Loucy (cell line): ENCODE results near the gene CNTNAP2.

ENCODE experiments used
- H2AFZ ChIP-seq: fragments of 200-600 bp; sonication (generic); 2 replicates; pipeline ENCODE4 v1.6.0; 2016; ENCODE audit warnings: antibody characterized with exemption, mild to moderate bottlenecking, low read length, moderate library complexity
- H3F3A ChIP-seq: fragments of 200-600 bp; 2 replicates; pipeline ENCODE4 v1.6.0; 2016; ENCODE audit warnings: antibody characterized with exemption, low read depth, mild to moderate bottlenecking
- H3K27me3 ChIP-seq: fragments of 200-600 bp; sonication (generic); 2 replicates; pipeline ENCODE4 v1.6.1; 2014; ENCODE audit warnings: low read length, mild to moderate bottlenecking; ENCODE audit not compliant: insufficient read depth, poor library complexity, severe bottlenecking
- H3K36me3 ChIP-seq: fragments of 200-600 bp; sonication (generic); 2 replicates; pipeline ENCODE4 v1.6.1; 2016; ENCODE audit warnings: low read length; ENCODE audit not compliant: insufficient read depth
- H3K4me1 ChIP-seq: fragments of 200-600 bp; sonication (generic); 2 replicates; pipeline ENCODE4 v1.5.1; 2014; ENCODE audit warnings: low read length, mild to moderate bottlenecking; ENCODE audit not compliant: insufficient read depth, poor library complexity, severe bottlenecking
- H3K4me2 ChIP-seq: fragments of 200-600 bp; sonication (generic); 2 replicates; pipeline ENCODE4 v1.6.0; 2014; ENCODE audit warnings: antibody characterized with exemption, low read length, low read depth, mild to moderate bottlenecking; ENCODE audit not compliant: poor library complexity, severe bottlenecking
- H3K4me3 ChIP-seq: fragments of 200-600 bp; sonication (generic); 2 replicates; pipeline ENCODE4 v1.5.1; 2014; ENCODE audit warnings: low read length, mild to moderate bottlenecking, mixed read lengths; ENCODE audit not compliant: poor library complexity, severe bottlenecking
- H3K79me2 ChIP-seq: fragments of 200-600 bp; sonication (generic); 2 replicates; pipeline ENCODE4 v1.6.1; 2014; ENCODE audit warnings: low read length; ENCODE audit not compliant: insufficient read depth
- H3K9ac ChIP-seq: fragments of 200-600 bp; sonication (generic); 2 replicates; pipeline ENCODE4 v1.6.0; 2014; ENCODE audit warnings: mild to moderate bottlenecking, low read depth, low read length, moderate library complexity; ENCODE audit not compliant: poor library complexity, severe bottlenecking
- H3K9me2 ChIP-seq: fragments of 200-600 bp; sonication (generic); replicated peaks from 2 replicates; pipeline ENCODE4 v1.6.1; 2016; ENCODE audit warnings: low read depth, low read length, mixed read lengths
- H3K9me3 ChIP-seq: fragments of 200-600 bp; sonication (generic); 2 replicates; pipeline ENCODE4 v1.6.1; 2014; ENCODE audit warnings: mild to moderate bottlenecking, antibody characterized with exemption, low read length, low read depth; ENCODE audit not compliant: insufficient read depth
- H4K20me1 ChIP-seq: fragments of 200-600 bp; sonication (generic); 2 replicates; pipeline ENCODE4 v1.6.0; 2014; ENCODE audit warnings: antibody characterized with exemption, low read length, mild to moderate bottlenecking; ENCODE audit not compliant: insufficient read depth, poor library complexity, severe bottlenecking
- EZH2phosphoT487 ChIP-seq: fragments of 200-600 bp; IDR thresholded peaks from 2 replicates; pipeline ENCODE4 v1.6.1; 2018; ENCODE audit warnings: antibody characterized with exemption, mild to moderate bottlenecking, moderate library complexity, borderline replicate concordance
- TF ChIP-seq, protein P1 (sequence below): fragments of 200-600 bp; sonication (generic); conservative IDR thresholded peaks from 2 replicates; pipeline ENCODE4 v1.5.1; 2014; ENCODE audit warnings: mild to moderate bottlenecking, antibody characterized with exemption, low read length

Gene CNTNAP2

GRCh38 chr7:146926841-146927240 lies 810.2 kb downstream of the CNTNAP2 start:
- Histone ChIP-seq H3F3A (no peaks in the 10 kb centered on the region), H4K20me1 (no peaks in the 10 kb centered on the region), H3K79me2 (no peaks in the 10 kb centered on the region), H3K9me2 (no peaks in the 10 kb centered on the region), H3K9me3 (no peaks in the 10 kb centered on the region), H3K4me2 (no peak overlapping the region), H2AFZ (no peak overlapping the region), H3K4me3 (no peak overlapping the region), H3K9ac (no peak overlapping the region), H3K4me1 (no peaks in the 10 kb centered on the region), H3K27me3 (no peaks in the 10 kb centered on the region), H3K36me3 (no peaks in the 10 kb centered on the region)
- TF ChIP-seq EZH2phosphoT487, result no peak
- TF ChIP-seq, protein P1, sequence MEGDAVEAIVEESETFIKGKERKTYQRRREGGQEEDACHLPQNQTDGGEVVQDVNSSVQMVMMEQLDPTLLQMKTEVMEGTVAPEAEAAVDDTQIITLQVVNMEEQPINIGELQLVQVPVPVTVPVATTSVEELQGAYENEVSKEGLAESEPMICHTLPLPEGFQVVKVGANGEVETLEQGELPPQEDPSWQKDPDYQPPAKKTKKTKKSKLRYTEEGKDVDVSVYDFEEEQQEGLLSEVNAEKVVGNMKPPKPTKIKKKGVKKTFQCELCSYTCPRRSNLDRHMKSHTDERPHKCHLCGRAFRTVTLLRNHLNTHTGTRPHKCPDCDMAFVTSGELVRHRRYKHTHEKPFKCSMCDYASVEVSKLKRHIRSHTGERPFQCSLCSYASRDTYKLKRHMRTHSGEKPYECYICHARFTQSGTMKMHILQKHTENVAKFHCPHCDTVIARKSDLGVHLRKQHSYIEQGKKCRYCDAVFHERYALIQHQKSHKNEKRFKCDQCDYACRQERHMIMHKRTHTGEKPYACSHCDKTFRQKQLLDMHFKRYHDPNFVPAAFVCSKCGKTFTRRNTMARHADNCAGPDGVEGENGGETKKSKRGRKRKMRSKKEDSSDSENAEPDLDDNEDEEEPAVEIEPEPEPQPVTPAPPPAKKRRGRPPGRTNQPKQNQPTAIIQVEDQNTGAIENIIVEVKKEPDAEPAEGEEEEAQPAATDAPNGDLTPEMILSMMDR, result no peak

DNA sequence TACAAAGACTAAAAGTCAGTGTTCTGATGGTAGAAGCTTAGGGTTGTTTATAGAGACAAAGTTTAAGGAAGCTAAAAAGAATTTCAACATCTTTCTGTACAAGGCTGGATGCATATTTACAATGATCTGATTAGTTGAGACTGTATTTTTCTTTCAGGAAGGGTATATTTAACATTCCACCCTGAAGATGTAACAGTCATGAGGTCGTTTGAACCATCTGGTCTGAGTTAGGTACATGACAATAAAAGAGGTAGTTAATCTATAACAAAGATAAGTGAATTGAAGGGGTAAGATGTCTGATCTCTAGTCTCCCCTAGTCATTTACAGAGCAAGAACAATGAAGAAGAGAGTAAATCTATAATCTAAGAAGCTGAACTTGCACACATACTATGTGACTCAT lies 821.2 kb downstream of the CNTNAP2 start:
- H2AFZ ChIP-seq, result no peak overlapping the region

GRCh38 chr7:146943483-146943882 lies 826.9 kb downstream of the CNTNAP2 start:
- Histone ChIP-seq H3K36me3 (no peaks in the 10 kb centered on the region), H4K20me1 (no peaks in the 10 kb centered on the region), H3K27me3 (no peaks in the 10 kb centered on the region), H3K4me3 (no peak overlapping the region), H3F3A (no peaks in the 10 kb centered on the region), H2AFZ (no peak overlapping the region), H3K9me3 (no peaks in the 10 kb centered on the region), H3K9me2 (no peaks in the 10 kb centered on the region), H3K79me2 (no peaks in the 10 kb centered on the region), H3K4me1 (no peaks in the 10 kb centered on the region), H3K4me2 (no peak overlapping the region), H3K9ac (no peak overlapping the region)
- TF ChIP-seq, protein P1, result no peak
- TF ChIP-seq EZH2phosphoT487, result no peak

More for the DNA sequence above, 821.2 kb downstream of the CNTNAP2 start:
- no peaks in the 10 kb centered on the region for H3K9me3 ChIP-seq
- no peaks in the 10 kb centered on the region for H3F3A ChIP-seq
- no peaks in the 10 kb centered on the region for H3K9me2 ChIP-seq
- H4K20me1 ChIP-seq, result no peaks in the 10 kb centered on the region
- no peaks in the 10 kb centered on the region for H3K27me3 ChIP-seq
- H3K36me3 ChIP-seq, result no peaks in the 10 kb centered on the region
- H3K4me3 ChIP-seq, result no peak overlapping the region
- H3K79me2 ChIP-seq, result no peaks in the 10 kb centered on the region
- TF ChIP-seq EZH2phosphoT487, result no peak
- TF ChIP-seq, protein P1, result no peak
- H3K4me1 ChIP-seq, result no peaks in the 10 kb centered on the region
- no peak overlapping the region for H3K9ac ChIP-seq
- H3K4me2 ChIP-seq, result no peak overlapping the region
